Measurements from ENCODE around the gene MYLIP. TPM values are rescaled to one million over a fixed set of nuclear protein-coding genes. Genes with fewer than 3 reads are reported as not detected.
A peak's percentile ranks its signal among the peaks of the same experiment; 100 is the strongest.

MYLIP gene
- total RNA-seq, 4 donors from 2014 or later, result 33.5 to 61.8 (median 35.3) TPM

- Histone ChIP-seq H3K4me1 (peaks cover 0 to 9% (median 6%) of the 10 kb centered on the region in 4 donors), H3K9me3 (no peaks in the 10 kb centered on the region), H3K4me3 (no peak overlapping the region), H3K36me3 (no peaks in the 10 kb centered on the region), H3K27me3 (peaks cover 0 to 6% (median 0%) of the 10 kb centered on the region in 4 donors), H3K27ac (replicated peaks in 1 of 4) (no peak overlapping the region)
- no peak for TF ChIP-seq POLR2A (IDR thresholded peaks at IDR 0.05; ENCODE audit: low read depth)
- TF ChIP-seq POLR2AphosphoS5 (IDR thresholded peaks at IDR 0.05), result no peak
- no peak for TF ChIP-seq EP300 (IDR thresholded peaks at IDR 0.05)
- no peak for TF ChIP-seq CTCF (IDR thresholded peaks at IDR 0.05)
- no peak for DNase-seq (ENCODE audit: extremely low spot score)
- 100% methylated on average over 2 of the region's 2 CpGs for WGBS
- intact Hi-C loops (cut with DNase I), result no loop called here
Observed at GRCh38 chr6:16179063-16179462, 50.2 kb downstream of the MYLIP start.

- no peak for TF ChIP-seq EP300 (IDR thresholded peaks at IDR 0.05)
- TF ChIP-seq CTCF (IDR thresholded peaks at IDR 0.05), result no peak
- no peak for TF ChIP-seq POLR2A (IDR thresholded peaks at IDR 0.05; ENCODE audit: low read depth)
- no peak for TF ChIP-seq POLR2AphosphoS5 (IDR thresholded peaks at IDR 0.05)
Observed at GRCh38 chr6:16179970-16180431, 51.1 kb downstream of the MYLIP start.

GRCh38 chr6:16180696-16181438, 52.0 kb downstream of the MYLIP start:
- no peak overlapping the region for H3K27ac ChIP-seq (replicated peaks in 1 of 4)
- no peaks in the 10 kb centered on the region for H3K9me3 ChIP-seq
- DNase-seq (ENCODE audit: extremely low spot score), result peak; percentile 53
- no peaks in the 10 kb centered on the region for H3K36me3 ChIP-seq
- 90% methylated on average over 8 of the region's 45 CpGs for WGBS
- H3K4me3 ChIP-seq, result no peak overlapping the region
- H3K4me1 ChIP-seq, result peaks cover 0 to 9% (median 6%) of the 10 kb centered on the region in 4 donors
- TF ChIP-seq EP300 (IDR thresholded peaks at IDR 0.05), result no peak
- no peak for TF ChIP-seq POLR2AphosphoS5 (IDR thresholded peaks at IDR 0.05)
- no peak for TF ChIP-seq CTCF (IDR thresholded peaks at IDR 0.05)
- no peak for TF ChIP-seq POLR2A (IDR thresholded peaks at IDR 0.05; ENCODE audit: low read depth)
- intact Hi-C loops (cut with DNase I), result no loop called here
- peaks cover 0 to 6% (median 0%) of the 10 kb centered on the region in 4 donors for H3K27me3 ChIP-seq

More at GRCh38 chr6:16179970-16180431, 51.1 kb downstream of the MYLIP start:
- Histone ChIP-seq H3K27ac (replicated peaks in 1 of 4) (no peak overlapping the region), H3K27me3 (peaks cover 0 to 6% (median 0%) of the 10 kb centered on the region in 4 donors), H3K36me3 (no peaks in the 10 kb centered on the region), H3K4me3 (no peak overlapping the region), H3K4me1 (peaks cover 0 to 9% (median 6%) of the 10 kb centered on the region in 4 donors), H3K9me3 (no peaks in the 10 kb centered on the region)
- 85% methylated on average over 16 of the region's 16 CpGs for WGBS
- no peak for DNase-seq (ENCODE audit: extremely low spot score)
- intact Hi-C loops (cut with DNase I), result no loop called here

- no peaks in the 10 kb centered on the region for H3K9me3 ChIP-seq
- peaks cover 0 to 6% (median 0%) of the 10 kb centered on the region in 4 donors for H3K27me3 ChIP-seq
- DNase-seq (ENCODE audit: extremely low spot score), result peak; percentile 37
- no peak overlapping the region for H3K4me3 ChIP-seq
- no peak for TF ChIP-seq POLR2A (IDR thresholded peaks at IDR 0.05; ENCODE audit: low read depth)
- TF ChIP-seq EP300 (IDR thresholded peaks at IDR 0.05), result no peak
- TF ChIP-seq CTCF (IDR thresholded peaks at IDR 0.05), result no peak
- TF ChIP-seq POLR2AphosphoS5 (IDR thresholded peaks at IDR 0.05), result no peak
- intact Hi-C loops (cut with DNase I), result no loop called here
- H3K36me3 ChIP-seq, result no peaks in the 10 kb centered on the region
- 83% methylated on average over 14 of the region's 14 CpGs for WGBS
- H3K27ac ChIP-seq (replicated peaks in 1 of 4), result no peak overlapping the region
- peaks cover 0 to 9% (median 6%) of the 10 kb centered on the region in 4 donors for H3K4me1 ChIP-seq
Observed at GRCh38 chr6:16181439-16182297, 52.8 kb downstream of the MYLIP start.
